ENCODE measurements around the gene MSX1. TPM values are rescaled to one million over a fixed set of nuclear protein-coding genes. Genes with fewer than 3 reads are reported as not detected.

The MSX1 gene
- total RNA-seq, 1 donor from 2014 or later: not detected

GRCh38 chr4:4852591-4853362 is 6.7 kb upstream of the MSX1 start:
- TF ChIP-seq CTCF (IDR thresholded peaks at IDR 0.05) (peak; percentile 55), EZH2phosphoT487 (IDR thresholded peaks at IDR 0.05) (peak; percentile 71), EZH2 (IDR thresholded peaks at IDR 0.05) (peak; percentile 98)
- Mint-ChIP-seq H3K4me3 (peak overlapping the region; percentile 81), H3K27me3 (ENCODE audit: insufficient read depth, low read depth) (peaks cover 30% of the 10 kb centered on the region), H3K4me1 (peaks cover 47% of the 10 kb centered on the region), H3K36me3 (no peaks in the 10 kb centered on the region), H3K27ac (no peak overlapping the region), H3K9me3 (no peaks in the 10 kb centered on the region)
- H3K9me3 ChIP-seq (ENCODE audit: low read depth): no peaks in the 10 kb centered on the region
- H3K4me3 ChIP-seq: peak overlapping the region; percentile 26
- no peaks in the 10 kb centered on the region for H3K79me2 ChIP-seq (ENCODE audit: low read depth)
- peaks cover 40% of the 10 kb centered on the region for H3K4me1 ChIP-seq
- peak overlapping the region; percentile 71 for H3K4me2 ChIP-seq
- H2AFZ ChIP-seq (replicated peaks): no peak overlapping the region
- H3K27ac ChIP-seq: no peak overlapping the region
- peaks cover 59% of the 10 kb centered on the region for H4K20me1 ChIP-seq (ENCODE audit: low read depth)
- peaks cover 100% of the 10 kb centered on the region for H3K27me3 ChIP-seq
- no peak overlapping the region for H3K9ac ChIP-seq
- H3K36me3 ChIP-seq: no peaks in the 10 kb centered on the region
- DNase-seq (ENCODE audit: low spot score): peak; percentile 81
- peaks cover 49% of the 10 kb centered on the region for H3F3A ChIP-seq (ENCODE audit: low read depth)

GRCh38 chr4:4853371-4853823 is 6.1 kb upstream of the MSX1 start:
- no peak for TF ChIP-seq CTCF (IDR thresholded peaks at IDR 0.05)
- peak; percentile 58 for TF ChIP-seq EZH2 (IDR thresholded peaks at IDR 0.05)
- no peak for TF ChIP-seq EZH2phosphoT487 (IDR thresholded peaks at IDR 0.05)
- H3K4me3 ChIP-seq: peak overlapping the region; percentile 26
- no peaks in the 10 kb centered on the region for H3K36me3 Mint-ChIP-seq

GRCh38 chr4:4853921-4854648 is 5.4 kb upstream of the MSX1 start:
- H3K4me1 Mint-ChIP-seq: peaks cover 60% of the 10 kb centered on the region
- peaks cover 100% of the 10 kb centered on the region for H3K27me3 ChIP-seq
- no peak overlapping the region for H3K27ac Mint-ChIP-seq
- peak; percentile 19 for TF ChIP-seq EZH2phosphoT487 (IDR thresholded peaks at IDR 0.05)
- no peak for TF ChIP-seq CTCF (IDR thresholded peaks at IDR 0.05)
- no peak overlapping the region for H3K9ac ChIP-seq
- H3K4me2 ChIP-seq: peak overlapping the region; percentile 67
- no peaks in the 10 kb centered on the region for H3K36me3 ChIP-seq
- no peak overlapping the region for H2AFZ ChIP-seq (replicated peaks)
- peaks cover 32% of the 10 kb centered on the region for H3K27me3 Mint-ChIP-seq (ENCODE audit: insufficient read depth, low read depth)
- H3K9me3 Mint-ChIP-seq: no peaks in the 10 kb centered on the region
- peaks cover 62% of the 10 kb centered on the region for H3F3A ChIP-seq (ENCODE audit: low read depth)
- DNase-seq (ENCODE audit: low spot score): no peak
- peaks cover 72% of the 10 kb centered on the region for H4K20me1 ChIP-seq (ENCODE audit: low read depth)
- H3K36me3 Mint-ChIP-seq: no peaks in the 10 kb centered on the region
- H3K27ac ChIP-seq: no peak overlapping the region
- H3K4me3 Mint-ChIP-seq: peak overlapping the region; percentile 87
- H3K9me3 ChIP-seq (ENCODE audit: low read depth): no peaks in the 10 kb centered on the region
- H3K4me3 ChIP-seq: peak overlapping the region; percentile 26
- peaks cover 53% of the 10 kb centered on the region for H3K4me1 ChIP-seq
- no peaks in the 10 kb centered on the region for H3K79me2 ChIP-seq (ENCODE audit: low read depth)

More at GRCh38 chr4:4853371-4853823, 6.1 kb upstream of the MSX1 start:
- H3K4me1 Mint-ChIP-seq: peaks cover 53% of the 10 kb centered on the region
- Histone ChIP-seq H3K27ac (no peak overlapping the region), H3K9me3 (ENCODE audit: low read depth) (no peaks in the 10 kb centered on the region), H3K4me1 (peaks cover 46% of the 10 kb centered on the region), H3K4me2 (peak overlapping the region; percentile 71), H4K20me1 (ENCODE audit: low read depth) (peaks cover 65% of the 10 kb centered on the region), H3K79me2 (ENCODE audit: low read depth) (no peaks in the 10 kb centered on the region), H2AFZ (replicated peaks) (no peak overlapping the region), H3K36me3 (no peaks in the 10 kb centered on the region), H3F3A (ENCODE audit: low read depth) (peaks cover 55% of the 10 kb centered on the region), H3K9ac (no peak overlapping the region), H3K27me3 (peaks cover 100% of the 10 kb centered on the region)
- peak overlapping the region; percentile 81 for H3K4me3 Mint-ChIP-seq
- H3K27ac Mint-ChIP-seq: peak overlapping the region; percentile 72
- no peaks in the 10 kb centered on the region for H3K9me3 Mint-ChIP-seq
- peaks cover 31% of the 10 kb centered on the region for H3K27me3 Mint-ChIP-seq (ENCODE audit: insufficient read depth, low read depth)
- DNase-seq (ENCODE audit: low spot score): peak; percentile 25

Measured in neural progenitor cell (in vitro differentiated cells).